ENCODE measurements around the gene ZCWPW1.

- TF ChIP-seq CTCF (IDR thresholded peaks at IDR 0.05; ENCODE audit: low read depth, low read length), result no peak
- TF ChIP-seq EZH2phosphoT487 (IDR thresholded peaks at IDR 0.05; ENCODE audit: low read depth), result no peak
These were observed 28.5 kb upstream of the ZCWPW1 start for GRCh38 chr7:100457033-100457432.
